Measurements from ENCODE around the gene ABI1.
"Not testable (repeated sequence)": the region's sequence is repeated elsewhere in the genome, so short reads cannot be mapped to it uniquely, and the experiment has no call there.

Gene ABI1

DNA sequence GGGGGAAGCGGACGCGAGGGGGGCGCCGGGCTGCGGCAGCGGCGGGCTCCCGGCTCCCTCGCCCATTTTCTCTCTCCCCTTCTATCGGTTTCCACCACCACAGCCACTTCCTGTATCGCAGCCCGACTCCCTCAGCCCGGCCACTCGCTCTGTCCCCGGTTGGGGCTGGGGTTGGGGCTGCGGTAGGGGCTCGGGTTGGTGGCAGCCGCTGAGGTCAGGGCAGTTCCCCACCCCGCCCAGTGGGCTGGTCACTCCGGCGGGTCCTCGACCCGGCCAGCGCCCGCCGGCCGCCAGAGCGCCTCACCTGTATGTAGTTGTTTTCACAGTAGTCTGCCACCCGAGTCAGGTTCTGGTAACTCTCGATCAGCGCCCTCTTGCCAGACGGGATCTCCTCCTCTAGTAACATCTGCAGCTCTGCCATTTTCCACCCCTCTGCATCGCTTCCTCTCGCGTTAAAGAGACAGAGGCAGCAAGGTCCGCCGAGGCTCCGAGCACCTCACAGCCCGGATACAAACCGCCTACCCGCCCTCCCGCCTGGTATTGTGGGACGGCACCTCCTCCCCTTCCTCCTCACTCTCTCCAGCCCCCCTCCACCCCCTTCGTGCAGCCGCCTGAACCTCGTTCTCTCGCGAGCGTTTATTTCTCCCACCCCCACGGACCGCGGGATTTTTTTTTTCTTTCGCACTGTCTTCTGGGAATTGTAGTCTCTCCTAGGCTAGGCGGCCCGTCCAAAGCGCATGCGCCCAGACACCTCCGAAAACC, at the start of gene ABI1:
ABI1 (minus strand) TSS at position 516 of the 762 bp plus-strand sequence; CDS start at position 421, 95 bp downstream.
- DNase-seq (ENCODE audit: low read depth in 2 of 2), result peak; percentile 91 to 93

DNA sequence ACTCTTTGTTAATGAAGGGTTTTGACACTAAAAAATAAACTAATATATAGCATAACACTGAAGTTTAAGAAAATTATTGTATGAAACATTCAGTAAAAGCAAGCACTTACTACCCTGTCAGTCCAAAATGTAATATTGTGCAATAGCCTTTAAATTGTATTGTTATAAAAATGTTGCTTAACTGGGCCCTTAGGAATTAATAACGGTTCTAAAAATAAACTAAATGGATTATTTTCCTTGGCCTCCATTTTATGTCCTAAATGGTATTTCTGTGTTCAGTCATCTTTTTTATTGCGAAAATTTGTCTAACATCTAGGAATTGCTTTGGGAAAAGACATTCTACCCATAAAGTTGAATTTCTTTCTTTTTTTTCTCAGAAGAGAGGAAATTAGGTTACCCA, 49.0 kb upstream of the ABI1 start:
- DNase-seq (ENCODE audit: low read depth in 2 of 2), result no peak

DNA sequence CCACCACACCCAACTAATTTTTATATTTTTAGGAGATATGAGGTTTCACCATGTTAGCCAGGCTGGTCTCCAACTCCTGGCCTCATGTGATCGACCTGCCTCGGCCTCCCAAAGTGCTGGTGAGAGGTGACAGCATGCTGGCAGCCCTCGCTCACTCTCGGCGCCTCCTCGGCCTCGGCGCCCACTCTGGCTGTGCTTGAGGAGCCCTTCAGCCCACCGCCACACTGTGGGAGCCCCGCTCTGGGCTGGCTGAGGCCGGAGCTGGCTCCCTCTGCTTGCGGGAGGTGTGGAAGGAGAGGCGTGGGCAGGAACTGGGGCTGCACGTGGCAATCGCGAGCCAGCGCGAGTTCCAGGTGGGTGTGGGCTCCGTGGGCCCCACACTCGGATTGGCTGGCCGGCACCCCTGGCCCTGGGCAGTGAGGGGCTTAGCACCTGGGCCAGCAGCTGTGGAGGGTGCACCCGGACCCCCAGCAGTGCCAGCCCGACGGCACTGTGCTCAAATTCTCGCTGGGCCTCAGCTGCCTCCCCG, 44.6 kb upstream of the ABI1 start:
- not testable (repeated sequence) for DNase-seq (ENCODE audit: low read depth in 2 of 2)

DNA sequence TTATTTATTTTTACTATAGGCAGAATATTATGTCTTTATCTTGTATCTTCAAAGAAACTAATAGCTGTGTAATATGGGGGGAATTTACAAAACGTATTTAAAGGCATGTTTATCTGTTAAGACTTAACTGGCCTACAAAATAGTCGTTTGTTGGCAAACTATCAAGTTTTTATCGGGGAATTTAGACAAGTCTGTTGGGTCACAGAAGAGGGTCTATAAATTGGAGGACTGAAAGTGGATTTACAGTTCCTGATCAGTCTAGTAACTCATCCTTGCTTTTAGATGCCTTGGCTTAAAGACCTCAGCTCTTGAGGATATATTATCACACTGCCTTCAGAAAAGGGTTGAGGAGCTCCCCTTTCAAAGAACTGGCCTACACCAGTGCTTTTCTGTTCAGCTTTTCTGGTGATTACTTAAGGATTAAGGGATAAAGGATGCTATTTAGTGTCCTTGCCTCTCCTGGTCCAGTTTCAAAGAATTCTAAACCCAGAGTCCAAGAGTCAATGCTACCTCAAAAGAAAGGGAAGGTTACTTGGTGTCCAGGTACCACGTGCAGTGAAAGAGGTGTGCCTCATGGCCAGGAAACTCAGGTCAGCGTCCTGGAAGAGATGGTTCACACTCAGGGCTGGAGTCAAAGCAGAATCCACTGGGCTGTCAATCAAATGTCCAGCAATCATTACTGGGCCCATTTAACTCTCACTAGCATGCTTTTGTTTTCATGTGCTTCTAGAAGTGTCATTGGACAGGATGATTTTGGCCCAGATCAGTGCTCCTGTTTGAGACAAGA, 42.9 kb upstream of the ABI1 start:
- DNase-seq (ENCODE audit: low read depth in 2 of 2), result no peak

DNA sequence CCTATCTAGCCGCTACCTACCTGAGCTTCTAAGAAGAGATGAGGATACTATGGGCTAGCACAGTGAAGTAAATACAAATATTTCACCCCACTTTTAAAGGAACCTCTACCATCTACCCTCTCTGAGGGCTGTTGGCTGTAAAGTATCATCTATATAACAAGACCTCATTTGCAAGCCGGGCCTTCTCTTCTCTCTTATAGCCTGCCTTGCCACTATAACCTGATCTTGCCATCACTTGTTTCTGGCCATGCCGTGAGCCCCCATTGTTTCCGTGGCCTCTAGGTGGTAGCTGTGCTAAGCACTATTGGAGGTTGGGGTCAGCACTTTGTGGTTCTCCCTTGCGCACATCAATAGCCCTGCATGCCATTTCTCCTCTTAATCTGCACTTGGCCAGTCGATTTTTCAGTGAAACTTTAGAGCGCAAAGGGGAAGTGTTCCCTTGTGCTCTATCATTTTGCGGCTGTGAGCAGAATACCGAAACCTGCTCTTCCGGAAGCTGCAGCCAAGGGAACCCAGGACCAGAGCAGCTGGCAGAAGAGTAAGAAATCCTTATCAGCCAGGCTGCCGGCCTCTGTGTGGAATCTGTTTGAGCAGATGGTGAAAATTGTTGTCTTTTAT, 31.7 kb upstream of the ABI1 start:
- DNase-seq (ENCODE audit: low read depth in 2 of 2), result not testable (repeated sequence)

DNA sequence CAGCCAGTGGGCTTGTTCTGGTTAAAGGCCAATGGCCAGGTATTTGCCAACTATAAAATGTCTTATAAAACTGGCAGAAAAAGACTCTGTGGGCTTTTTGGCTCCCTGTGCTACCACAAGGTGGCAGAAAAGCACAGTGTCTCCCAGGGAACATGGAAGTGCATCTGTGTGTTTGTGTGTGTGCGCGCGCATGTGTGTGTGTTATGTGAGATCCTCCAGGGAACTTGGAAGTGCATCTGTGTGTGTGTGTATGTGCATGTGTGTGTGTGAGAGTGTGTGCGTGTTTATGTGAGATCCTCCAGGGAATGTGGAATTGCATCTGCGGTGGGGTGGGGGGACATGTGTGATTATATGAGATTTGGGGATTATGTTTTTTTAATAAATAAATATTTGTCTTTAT, 30.2 kb upstream of the ABI1 start:
- peak in 1 of 2 donors; percentile 4 for DNase-seq (ENCODE audit: low read depth in 2 of 2)

DNA sequence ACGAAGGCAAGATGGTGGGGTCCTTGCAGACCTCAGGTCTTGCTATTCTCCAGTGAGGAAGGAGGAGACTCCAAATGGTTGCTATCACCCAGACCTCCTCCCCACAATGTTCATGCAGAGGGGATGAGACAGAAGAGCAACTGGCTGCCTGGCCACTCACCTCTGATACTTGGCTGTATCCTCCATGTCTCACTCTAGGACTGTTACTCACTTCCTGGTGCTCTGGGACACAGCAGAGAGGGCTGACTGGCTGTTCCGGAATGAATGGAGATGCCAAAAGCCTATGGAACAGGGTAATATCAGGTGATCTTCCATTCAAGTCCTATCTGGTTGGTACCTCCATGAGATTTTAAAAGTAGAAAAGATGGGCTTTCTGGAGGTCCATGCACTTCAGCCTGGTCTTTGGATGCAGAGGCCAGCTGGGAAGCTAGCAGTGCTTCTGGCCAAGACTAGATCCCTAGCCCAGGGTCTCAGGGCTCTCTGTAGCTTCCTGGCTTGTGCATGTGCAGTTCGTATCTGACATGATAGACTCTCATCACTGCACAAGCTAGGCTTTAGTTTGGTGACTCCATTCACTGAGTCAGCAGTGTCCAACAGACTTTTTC, 27.0 kb upstream of the ABI1 start:
- DNase-seq (ENCODE audit: low read depth in 2 of 2), result no peak

DNA sequence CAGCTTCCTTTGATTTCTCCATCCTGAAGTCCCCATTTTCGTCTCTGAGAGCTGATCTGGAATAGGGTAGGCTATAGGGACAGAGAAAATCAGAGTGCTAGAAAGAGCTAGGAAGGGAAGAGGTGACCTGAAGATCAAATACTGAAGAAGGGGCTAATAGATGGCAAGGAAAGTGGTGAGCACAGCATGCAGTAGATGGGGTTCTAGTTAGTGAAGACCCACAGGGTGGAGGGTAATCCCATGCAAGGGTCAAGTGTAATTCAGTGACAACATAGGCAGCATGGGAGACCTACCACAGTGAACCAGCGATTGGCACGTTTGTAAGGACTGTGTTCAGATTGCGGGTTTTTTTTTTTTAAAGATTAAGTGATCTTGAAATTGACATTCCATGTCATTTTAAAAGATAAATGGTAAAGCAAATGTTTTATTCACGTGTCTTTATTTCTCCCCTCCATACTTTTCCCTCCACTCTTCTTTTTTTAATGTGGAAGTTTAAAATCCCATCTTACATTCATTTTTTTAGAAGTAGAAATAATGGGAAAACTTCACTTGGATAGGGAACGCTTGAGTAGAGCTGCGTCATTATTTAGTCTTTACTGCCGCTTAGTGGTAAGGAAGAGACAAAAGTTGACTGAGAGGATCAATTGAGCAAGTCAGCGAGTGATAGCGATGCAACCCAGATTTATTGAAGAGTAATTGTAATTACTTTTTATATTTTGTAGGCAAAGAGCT, 21.0 kb upstream of the ABI1 start:
- no peak for DNase-seq (ENCODE audit: low read depth in 2 of 2)

DNA sequence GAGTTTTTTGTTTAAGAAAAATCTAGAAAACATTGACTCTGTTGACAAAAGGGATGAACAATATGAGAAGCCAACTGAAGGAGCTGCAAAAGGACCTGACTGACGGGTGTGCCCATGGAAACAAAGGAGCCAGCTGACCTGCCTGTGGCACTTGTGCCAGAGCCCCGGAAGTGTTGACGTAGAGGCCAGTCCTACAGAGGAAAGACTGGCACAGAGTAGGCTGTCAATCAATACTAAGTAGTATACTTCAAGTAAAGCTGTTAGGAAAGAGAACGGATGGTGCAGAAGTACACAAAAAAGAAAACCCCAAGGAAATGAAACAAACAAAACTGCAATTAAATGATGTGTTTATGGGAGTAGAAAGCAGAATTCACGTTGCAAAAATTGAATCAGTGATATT, 19.0 kb upstream of the ABI1 start:
- DNase-seq (ENCODE audit: low read depth in 2 of 2), result no peak

DNA sequence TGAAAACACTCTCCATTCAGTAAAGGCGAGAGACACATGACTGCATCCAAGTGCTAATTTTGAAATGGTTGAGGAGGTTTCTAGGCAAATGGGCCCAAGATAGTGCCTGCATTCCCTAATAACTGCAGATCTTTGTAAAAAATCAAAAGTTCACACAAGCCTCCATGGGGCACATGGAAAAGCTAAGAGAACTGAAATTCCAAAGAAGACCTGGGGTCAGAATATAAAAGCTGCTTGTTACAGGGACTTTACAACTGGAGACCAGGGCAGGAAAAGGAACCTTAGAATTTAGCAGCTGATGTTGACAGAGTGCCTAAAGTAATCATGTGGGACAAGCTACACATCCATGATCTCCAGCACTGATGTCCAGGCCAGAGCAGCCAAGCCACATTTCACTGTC, 10.0 kb upstream of the ABI1 start:
- no peak for DNase-seq (ENCODE audit: low read depth in 2 of 2)

DNA sequence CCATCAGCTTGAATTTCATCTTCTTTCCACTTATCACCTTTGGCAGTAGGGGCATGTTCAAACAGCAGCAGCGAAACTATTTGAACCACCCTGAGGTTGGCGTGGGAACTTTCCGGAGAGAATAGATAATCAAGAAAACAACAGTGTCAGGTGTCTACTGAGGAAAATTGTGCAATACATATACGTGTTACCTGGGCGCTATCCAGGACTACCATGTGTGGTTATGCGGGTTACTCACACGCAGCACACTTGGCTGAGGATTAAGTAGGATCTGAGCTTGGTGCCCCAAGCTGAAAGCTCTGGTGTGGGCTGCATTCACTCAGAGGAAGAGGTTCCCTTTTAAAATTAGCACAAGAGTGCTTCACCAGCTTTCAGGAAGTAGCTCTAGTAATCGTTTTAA, 8.8 kb upstream of the ABI1 start:
- no peak for DNase-seq (ENCODE audit: low read depth in 2 of 2)

DNA sequence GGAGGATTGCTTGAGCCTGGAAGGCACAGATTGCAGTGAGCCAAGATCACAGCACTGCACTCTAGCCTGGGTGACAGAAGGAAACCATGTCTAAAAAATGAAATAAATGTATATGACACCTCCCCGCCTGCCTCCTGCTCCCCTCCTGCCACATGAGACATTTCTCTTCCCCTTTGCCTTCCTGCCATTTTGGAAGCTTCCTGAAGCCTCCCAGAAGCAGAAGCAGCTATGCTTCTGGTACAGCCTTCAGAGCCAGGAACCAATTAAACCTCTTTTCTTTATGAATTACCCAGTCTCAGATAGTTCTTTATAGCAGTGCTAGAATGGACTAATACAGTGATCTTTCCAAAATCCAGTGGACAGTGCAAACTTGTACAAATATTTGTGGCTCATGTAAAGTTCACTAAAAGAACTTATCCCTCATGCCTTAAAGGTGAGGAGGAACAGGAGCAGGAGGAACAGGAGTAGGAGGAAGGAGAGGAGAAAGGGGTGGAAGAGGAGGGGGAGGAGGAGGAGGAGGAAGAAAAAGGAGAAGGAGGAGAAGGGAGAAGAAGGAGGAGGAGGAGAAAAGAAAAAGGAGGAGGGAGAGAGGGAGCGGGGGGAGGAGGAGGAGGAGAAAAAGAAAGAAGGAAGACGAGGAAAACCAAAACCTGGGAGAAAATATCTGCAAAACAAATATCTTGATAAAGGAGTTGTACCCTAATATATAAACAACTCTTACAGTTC, 2.8 kb upstream of the ABI1 start:
- no peak for DNase-seq (ENCODE audit: low read depth in 2 of 2)

DNA sequence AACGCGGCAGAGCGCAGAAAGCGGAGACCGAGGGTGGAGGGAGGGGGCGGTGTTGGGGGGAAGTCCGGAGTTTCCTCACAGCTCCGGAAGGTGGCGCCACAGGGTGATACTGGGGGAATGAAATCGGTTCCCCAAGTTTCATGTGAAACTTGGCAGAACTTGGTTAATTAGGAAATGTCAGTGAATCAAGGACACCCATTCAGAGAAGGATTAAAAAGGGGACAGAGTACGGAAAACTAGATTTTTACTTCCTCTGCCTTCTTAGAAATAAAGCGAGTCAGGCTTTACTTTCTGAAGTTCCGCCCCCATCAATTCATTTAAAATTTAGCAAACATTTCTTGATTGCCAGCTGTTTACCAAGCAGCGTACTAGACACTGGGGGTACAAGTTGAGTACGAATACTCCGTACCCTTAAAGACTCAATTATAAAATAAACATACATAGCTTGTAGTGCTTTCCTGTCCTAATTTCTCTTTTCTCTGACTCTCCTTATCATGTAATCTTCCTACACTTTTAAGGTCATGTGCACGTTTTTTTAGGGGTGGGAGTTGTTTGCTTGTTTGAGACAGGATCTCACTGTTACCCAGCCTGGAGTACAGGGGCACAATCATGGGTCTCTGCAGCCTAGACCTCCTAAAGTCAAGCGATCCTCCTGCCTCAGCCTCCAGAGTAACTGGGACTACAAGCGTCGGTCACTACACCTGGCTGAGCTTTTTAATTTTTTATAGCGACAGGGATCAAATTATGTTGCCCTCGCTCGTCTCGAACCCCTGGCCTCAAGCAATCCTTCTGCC, 644 bp upstream of the ABI1 start:
- DNase-seq (ENCODE audit: low read depth in 2 of 2), result no peak

DNA sequence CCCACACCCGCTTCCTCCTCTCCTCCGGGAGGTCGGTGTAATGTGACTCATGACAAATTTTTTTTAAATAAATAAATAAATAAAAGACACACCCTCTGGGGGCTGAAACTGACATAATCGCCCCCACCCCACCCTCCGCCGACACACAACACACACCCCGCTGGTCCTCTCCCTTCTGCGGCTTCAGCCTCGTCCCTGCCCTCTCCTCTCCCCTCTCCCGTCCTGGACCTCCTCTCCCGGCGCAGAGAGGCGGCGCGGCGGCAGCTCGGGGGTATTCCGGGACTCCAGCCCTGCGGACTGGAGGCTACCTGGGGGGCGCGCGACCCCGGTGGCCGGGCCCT, 686 bp downstream of the ABI1 start:
- peak; percentile 14 to 17 for DNase-seq (ENCODE audit: low read depth in 2 of 2)

DNA sequence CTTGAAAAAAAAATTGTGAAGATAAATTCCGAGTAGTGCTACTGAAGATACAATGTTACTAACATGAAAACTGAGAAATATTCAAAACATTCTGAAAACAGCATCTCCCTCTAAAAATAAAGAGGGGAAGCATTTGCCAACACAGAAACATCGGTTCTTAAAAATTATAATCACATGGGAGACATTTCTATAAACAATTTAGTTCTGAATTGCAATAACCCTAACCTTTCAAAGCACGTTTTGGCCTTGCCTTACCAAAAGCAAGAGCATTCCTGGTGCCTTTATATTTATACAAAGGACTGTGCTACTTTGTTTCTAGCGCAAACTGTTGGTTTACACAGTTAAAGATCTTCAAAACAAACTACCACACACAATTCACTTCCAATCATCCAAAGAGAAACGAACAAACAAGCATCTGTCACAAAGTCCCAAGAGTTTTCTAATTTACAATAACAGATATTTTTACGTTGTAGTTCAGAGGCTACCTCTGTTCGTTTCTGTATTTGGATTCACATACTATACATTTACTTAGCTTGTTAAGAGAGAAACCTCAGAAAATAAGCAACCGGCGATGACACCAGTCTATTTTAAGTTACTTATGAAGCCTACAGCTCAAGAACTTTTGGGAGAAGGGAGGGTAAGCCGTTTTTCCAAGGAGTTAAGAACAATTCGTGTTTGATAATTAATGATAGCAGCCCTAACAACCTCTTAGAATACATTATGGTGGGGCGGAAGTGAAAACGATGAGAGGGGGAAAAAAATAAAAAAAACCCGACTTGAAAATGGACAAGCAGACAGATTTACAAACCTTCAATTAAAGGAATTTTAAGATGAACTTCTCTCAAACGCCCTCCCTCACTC, 1.3 kb downstream of the ABI1 start:
- no peak for DNase-seq (ENCODE audit: low read depth in 2 of 2)

DNA sequence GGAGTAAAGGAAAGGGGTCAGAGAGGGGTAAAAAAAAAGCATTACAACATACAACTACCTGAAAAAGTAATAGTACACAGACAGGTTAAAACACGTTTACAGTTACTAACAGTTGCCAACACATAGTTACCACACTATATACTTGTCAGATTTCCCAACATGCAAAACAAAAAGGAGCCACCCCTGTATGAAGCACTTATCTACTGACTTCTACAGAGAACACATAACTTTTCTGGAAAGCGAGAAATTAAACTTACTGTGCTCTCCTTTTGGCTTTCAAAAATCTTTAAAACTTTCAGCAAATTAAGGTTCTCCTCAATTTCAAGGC, 2.1 kb downstream of the ABI1 start:
- no peak for DNase-seq (ENCODE audit: low read depth in 2 of 2)

DNA sequence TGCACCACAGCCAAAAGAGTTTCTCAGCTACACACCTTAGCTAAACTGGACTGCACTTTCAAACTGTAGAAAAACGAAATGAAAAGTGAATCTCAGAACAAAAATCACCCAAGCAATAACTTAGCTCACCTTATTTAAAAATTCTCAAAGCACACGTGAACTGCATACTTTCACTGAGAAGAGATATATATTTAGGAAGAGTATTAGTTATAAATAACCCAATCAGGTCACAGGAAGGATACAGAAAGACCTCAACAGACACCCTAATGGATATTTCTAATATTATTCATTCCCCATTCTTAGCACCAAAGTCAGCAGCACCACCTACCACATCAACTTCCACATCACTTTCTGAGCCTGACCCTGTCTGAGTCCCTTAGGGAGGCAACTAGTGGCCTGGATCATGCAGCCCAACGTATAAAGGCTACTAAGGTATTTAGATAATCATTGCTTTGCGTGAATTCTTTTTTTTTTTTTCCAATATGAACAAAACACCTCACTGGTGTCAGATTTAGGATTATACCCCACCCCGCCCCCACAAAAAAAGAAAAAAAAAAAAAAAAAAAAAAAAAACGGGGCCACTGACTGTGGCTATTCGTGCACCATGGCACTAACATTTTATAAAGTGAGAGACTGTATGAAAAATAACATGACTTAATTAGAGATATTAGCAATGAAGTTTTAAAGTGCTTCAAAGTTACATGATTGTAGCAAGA, 2.6 kb downstream of the ABI1 start:
- no peak for DNase-seq (ENCODE audit: low read depth in 2 of 2)

DNA sequence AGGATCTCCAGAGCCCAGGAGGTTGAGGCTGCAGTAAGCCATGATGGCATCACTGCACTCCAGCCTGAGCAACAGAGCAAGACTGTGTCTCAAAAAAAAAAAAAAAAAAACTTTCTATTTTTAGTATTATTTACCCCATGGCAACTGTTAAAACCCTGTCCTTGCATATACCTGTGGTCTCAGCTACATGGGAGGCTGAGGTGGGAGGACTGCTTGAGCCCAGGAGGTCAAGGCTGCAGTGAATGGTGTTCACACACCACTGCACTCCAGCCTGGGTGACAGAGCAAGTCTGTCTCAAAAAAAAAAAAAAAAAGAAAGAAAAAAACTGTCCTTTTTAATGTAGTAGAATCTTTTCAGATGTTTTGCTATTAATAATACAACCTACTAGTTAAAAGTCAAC, 3.2 kb downstream of the ABI1 start:
- DNase-seq (ENCODE audit: low read depth in 2 of 2), result not testable (repeated sequence)

DNA sequence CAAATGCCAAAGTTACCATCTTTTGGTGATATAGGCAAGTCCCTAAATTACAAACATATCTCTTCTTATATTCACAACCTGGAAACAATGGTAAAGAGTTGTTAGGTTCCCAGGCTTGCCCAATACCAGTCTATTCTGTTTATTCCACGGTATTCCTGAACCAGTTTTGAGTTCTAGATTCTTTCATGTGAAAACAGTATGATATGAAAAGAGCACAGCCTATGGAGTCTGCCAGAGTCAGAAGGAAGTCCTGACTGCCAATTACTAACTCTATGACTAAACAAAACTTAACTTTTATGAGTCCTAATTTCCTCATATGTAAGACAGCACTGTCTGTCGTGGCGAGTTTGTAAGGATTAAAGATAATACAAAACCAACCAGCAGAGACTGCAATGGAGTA, 5.6 kb downstream of the ABI1 start:
- DNase-seq (ENCODE audit: low read depth in 2 of 2), result no peak

All from stimulated activated CD4-positive, alpha-beta T cell treated with anti-CD3 and anti-CD28 coated beads, Interleukin-1b, Interleukin-23, amount 100 ng/mL, for 1 hour (primary cell).